ENCODE data around the gene CHRNE. TPM values are rescaled to one million over a fixed set of nuclear protein-coding genes. Genes with fewer than 3 reads are reported as not detected.
"Not testable (repeated sequence)": the region's sequence is repeated elsewhere in the genome, so short reads cannot be mapped to it uniquely, and the experiment has no call there.

The CHRNE gene
- polyA plus RNA-seq, 3 donors: 1.1 to 2.7 (median 1.4) TPM

- DNase-seq: no peak
Measured at GRCh38 chr17:4891411-4892410, 11.2 kb downstream of the CHRNE start.

DNA sequence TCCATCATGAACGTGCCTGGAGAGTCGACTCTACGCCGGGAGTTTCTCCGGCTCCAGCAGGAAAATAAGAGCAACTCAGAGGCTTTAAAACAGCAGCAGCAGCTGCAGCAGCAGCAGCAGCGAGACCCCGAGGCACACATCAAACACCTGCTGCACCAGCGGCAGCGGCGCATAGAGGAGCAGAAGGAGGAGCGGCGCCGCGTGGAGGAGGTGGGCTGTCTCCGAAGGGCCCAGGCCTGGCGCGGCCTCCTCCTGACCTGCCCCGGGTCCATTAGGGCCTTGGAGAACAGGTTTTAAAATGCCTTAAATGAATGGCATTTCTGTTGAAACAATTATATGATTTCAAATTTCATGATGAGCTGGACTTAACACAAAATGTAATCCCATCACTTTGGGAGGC is 15.3 kb downstream of the CHRNE start:
- DNase-seq: no peak

DNA sequence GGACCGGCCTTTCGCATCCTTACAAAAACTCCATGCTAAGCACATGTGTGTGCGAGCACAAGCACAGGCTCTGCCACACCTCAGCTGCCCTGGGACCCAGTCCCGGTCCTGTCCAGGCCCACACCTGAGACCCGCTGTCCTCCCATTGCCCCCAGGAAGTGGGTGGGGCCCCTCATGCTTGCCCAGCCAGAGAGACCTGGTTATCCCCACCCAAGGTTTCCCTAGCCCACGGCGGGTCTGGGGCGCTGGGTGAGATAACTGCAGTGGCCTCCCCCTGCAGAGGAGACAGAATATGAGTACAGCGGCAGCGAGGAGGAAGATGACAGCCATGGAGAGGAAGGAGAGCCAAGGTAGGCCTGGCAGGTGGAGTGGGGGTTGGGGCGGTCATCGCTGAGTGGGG is 16.1 kb downstream of the CHRNE start:
- DNase-seq: no peak

DNA sequence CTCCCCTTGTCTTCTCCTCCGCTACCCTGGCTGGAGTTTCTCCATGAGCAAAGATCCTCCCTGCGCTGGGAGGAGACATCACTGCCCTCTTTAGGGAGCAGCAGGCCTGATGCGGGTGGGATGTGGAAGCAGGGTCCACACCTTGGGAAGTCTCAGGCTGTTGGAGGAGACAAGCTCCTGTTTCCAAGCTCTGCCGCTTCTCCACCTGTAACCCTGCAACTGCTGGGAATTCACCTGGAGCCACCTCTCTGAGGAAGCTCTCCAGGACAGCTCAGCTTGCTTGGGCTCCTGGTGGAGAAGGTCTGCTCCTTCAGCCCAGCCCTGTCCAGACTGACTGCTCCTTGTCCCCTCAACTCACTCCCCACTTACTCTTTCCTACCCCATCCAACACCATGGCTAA is 18.4 kb downstream of the CHRNE start:
- no peak for DNase-seq

- DNase-seq: no peak
Measured at GRCh38 chr17:4881761-4882555, 20.9 kb downstream of the CHRNE start.

GRCh38 chr17:4880857-4881256 is 22.0 kb downstream of the CHRNE start:
- no peak for DNase-seq

DNA sequence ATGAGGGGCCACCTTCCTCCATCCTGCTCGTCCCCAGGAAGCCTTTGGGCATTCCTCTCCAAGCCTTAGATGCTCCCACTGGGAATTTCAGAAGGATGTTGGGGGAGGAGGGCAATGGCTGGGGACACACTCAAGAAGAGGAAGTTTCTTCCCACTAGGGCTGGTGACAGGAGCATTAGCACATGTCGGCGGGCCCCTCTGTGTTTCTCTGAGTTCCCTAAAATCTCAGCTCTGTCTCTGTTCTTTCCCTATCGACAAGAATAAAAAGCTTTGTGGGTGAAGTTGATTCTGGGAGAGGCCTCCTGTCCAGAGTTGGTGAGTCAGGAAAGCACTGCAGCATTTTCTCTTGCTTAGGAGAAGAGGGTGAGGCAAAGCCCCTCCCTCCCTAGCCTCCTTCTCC is 23.3 kb downstream of the CHRNE start:
- DNase-seq: no peak

GRCh38 chr17:4877089-4877488 is 25.8 kb downstream of the CHRNE start:
- DNase-seq: no peak

- no peak for DNase-seq
Measured at GRCh38 chr17:4872786-4873185, 30.1 kb downstream of the CHRNE start.

- DNase-seq: no peak
Measured at GRCh38 chr17:4870855-4871254, 32.0 kb downstream of the CHRNE start.

GRCh38 chr17:4869058-4869998 is 33.6 kb downstream of the CHRNE start:
- not testable (repeated sequence) for DNase-seq

GRCh38 chr17:4867535-4867934 is 35.4 kb downstream of the CHRNE start:
- DNase-seq: not testable (repeated sequence)

DNA sequence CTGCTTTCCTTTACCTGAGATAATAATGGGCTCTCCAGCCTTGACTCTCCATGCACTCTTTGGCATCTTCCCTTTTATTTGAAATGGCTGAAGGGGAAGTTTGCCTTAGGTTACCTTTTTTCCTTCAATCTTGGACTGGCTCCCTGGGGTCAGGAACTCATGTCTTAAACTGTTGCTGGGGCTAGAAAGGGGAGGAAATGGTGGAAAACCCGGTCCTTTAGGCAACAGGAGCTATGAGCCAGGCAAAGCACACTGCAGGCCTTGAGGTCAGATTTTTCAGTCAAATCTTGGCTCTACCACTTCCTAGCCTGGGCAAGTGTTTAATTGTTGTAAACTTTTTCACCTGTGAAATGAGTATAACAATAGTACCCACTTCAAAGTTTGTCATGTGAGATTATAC is 39.6 kb downstream of the CHRNE start:
- DNase-seq: no peak

DNA sequence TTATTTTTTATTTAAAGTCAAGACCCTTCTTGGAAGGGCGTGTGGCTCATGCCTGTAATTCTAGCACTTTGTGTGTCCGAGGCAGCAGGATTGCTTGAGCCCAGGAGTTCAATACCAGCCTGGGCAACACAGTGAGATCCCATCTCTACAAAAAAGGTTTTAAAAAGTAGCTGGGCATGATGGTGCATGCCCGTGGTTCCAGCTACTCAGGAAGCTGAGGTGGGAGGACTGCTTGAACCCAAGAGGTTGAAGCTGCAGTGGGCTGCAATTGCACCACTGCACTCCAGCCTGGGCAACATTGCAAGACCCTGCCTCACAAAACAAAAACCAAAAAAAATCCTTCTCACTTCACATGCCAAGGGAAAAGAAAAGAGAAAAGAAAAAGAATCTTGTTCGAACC is 40.2 kb downstream of the CHRNE start:
- no peak for DNase-seq

DNA sequence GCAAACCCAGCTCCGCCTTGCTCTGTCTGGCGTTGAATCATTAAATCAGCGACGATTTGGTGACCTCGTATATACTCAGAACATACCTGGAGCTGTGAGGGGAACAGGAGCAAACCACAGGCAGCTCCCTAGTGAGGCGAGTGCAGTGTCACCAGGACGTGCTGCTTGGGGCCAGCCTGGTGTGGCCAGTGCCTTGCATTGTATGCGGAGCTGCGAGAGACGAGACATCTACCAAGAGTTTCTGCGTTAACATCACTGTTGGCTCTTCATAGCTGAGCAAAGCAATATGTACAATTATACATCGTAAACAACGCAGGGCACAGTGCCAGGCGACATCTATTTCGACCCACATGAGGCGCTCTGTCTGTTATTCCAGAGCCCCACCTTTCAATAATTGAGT is 41.8 kb downstream of the CHRNE start:
- DNase-seq: no peak

DNA sequence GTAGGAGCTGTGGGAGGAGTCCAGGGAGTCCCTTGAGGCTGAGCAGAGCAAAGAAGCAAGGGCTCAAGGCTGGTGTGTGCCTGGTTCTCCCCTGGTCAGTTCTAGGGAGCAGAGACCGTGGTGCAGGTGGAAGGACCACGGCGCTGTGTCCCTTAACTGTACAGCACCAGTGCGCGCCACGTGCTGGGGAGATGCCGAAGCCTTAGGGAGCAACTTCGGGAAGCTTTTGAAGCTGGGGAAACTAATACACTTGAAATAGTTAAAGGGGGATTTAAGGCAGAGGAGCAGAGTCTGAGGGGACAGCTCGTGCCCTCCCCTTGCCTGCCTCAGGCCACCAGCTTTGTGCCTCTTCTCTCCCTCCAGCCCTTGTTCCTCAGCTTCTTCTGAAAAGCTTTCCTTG is 42.2 kb downstream of the CHRNE start:
- no peak for DNase-seq

DNA sequence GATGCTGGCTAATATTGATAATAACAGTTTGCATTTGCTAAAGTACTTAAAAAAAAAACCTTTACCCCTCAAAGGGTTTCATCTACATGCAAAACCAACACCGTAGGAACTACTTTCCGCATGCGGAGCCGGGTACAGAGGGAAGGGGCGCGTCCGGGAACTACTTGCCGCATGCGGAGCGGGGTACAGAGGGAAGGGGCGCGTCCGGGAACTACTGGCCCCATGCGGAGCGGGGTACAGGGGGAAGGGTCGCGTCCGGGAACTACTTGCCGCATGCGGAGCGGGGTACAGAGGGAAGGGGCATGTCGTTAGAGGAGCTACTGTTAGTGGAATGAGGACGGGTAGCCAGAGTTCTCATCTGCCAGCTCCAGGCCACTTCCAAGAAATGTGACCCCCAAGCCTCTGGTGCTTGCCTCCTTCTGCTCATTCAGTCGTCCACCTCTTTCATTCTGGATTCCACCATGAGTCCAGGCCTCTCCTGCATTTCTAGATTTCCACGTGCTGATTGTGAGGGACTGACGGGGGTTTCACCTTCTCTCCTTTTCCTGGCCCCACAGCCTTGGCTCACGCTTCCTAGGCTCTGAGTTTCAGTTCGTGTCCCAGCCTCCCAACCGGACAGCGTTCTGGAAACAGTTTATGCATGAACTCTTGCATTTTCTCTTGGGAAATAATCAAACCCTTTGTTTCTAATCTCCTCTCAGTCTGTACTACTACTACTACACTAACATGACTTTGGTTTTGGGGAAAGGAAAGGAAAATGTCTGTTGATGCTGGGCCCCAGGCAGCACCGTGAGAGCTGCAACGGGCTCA is 42.9 kb downstream of the CHRNE start:
- DNase-seq: no peak

- no peak for DNase-seq
Measured at GRCh38 chr17:4858882-4859260, 44.0 kb downstream of the CHRNE start.

- DNase-seq: no peak
Measured at GRCh38 chr17:4858068-4858881, 44.6 kb downstream of the CHRNE start.

- not testable (repeated sequence) for DNase-seq
Measured at GRCh38 chr17:4857347-4857746, 45.6 kb downstream of the CHRNE start.
